Hepatocyte (in vitro differentiated cells): ENCODE data around the gene TCF7L1. TPM values are rescaled to one million over a fixed set of nuclear protein-coding genes. Genes with fewer than 3 reads are reported as not detected.
A peak's percentile ranks its signal among the peaks of the same experiment; 100 is the strongest.

Experiments used
- DNase-seq: peaks from one replicate; pipeline ENCODE4 v3.0.0-alpha.2; 2016; ENCODE audit warnings: low spot score
- H2AFZ ChIP-seq: fragments of 200-600 bp; sonication (generic); 2 replicates; pipeline ENCODE4 v1.6.0; 2016; ENCODE audit warnings: antibody characterized with exemption, mild to moderate bottlenecking
- H3K27ac ChIP-seq: fragments of 200-600 bp; sonication (generic); 2 replicates; pipeline ENCODE4 v1.5.1; 2016; ENCODE audit warnings: mild to moderate bottlenecking
- H3K27me3 ChIP-seq: fragments of 200-600 bp; sonication (generic); 2 replicates; pipeline ENCODE4 v1.6.1; 2016
- H3K36me3 ChIP-seq: fragments of 200-600 bp; sonication (generic); replicated peaks from 2 replicates; pipeline ENCODE4 v1.5.1; 2016; ENCODE audit warnings: low read depth; ENCODE audit not compliant: insufficient read depth
- H3K4me1 ChIP-seq: fragments of 200-600 bp; sonication (generic); 2 replicates; pipeline ENCODE4 v1.5.1; 2016; ENCODE audit warnings: mild to moderate bottlenecking, moderate library complexity; ENCODE audit not compliant: insufficient read depth
- H3K4me2 ChIP-seq: fragments of 200-600 bp; sonication (generic); 2 replicates; pipeline ENCODE4 v1.6.0; 2016
- H3K4me3 ChIP-seq: fragments of 200-600 bp; sonication (generic); 2 replicates; pipeline ENCODE4 v1.5.1; 2016; ENCODE audit warnings: mild to moderate bottlenecking
- H3K79me2 ChIP-seq: fragments of 200-600 bp; sonication (generic); 2 replicates; pipeline ENCODE4 v1.6.0; 2017; ENCODE audit warnings: mild to moderate bottlenecking
- H3K9me2 ChIP-seq: fragments of 200-600 bp; sonication (generic); replicated peaks from 2 replicates; pipeline ENCODE4 v1.6.0; 2017; ENCODE audit warnings: mild to moderate bottlenecking; ENCODE audit not compliant: insufficient read depth
- H3K9me3 ChIP-seq: fragments of 200-600 bp; sonication (generic); 2 replicates; pipeline ENCODE4 v1.5.1; 2016; ENCODE audit warnings: low read depth, mild to moderate bottlenecking
- H4K20me1 ChIP-seq: fragments of 200-600 bp; sonication (generic); 2 replicates; pipeline ENCODE4 v1.6.0; 2016; ENCODE audit warnings: mild to moderate bottlenecking; ENCODE audit not compliant: insufficient read depth, poor library complexity, severe bottlenecking
- EZH2 ChIP-seq: fragments of 200-600 bp; sonication (generic); IDR thresholded peaks from 2 replicates; pipeline ENCODE4 v1.6.1; 2016; ENCODE audit warnings: antibody characterized with exemption, mild to moderate bottlenecking, borderline replicate concordance
- EZH2phosphoT487 ChIP-seq: fragments of 200-600 bp; sonication (generic); IDR thresholded peaks from one replicate; pipeline ENCODE4 v1.6.1; 2018; ENCODE audit warnings: antibody characterized with exemption, mild to moderate bottlenecking, low read depth, moderate library complexity; ENCODE audit not compliant: unreplicated experiment, severe bottlenecking
- WGBS: methylation state at CpG from one replicate; pipeline ENCODE4 v1.1.6; 2016; ENCODE audit warnings: low lambda C conversion rate; ENCODE audit errors: missing lambda C conversion rate; 5-methylcytosine and 5-hydroxymethylcytosine counted together
- polyA plus RNA-seq: library from polyadenylated mRNA; unstranded; fragments of >200 nt; fragmentation: Nextera tagmentation; extraction: Ambion mirVana; gene quantifications from 2 replicates; pipeline ENCODE4 v1.2.1, GENCODE V29; 2016
- total RNA-seq: library from RNA; depleted of rRNA; stranded (reverse); fragments of >200 nt; gene quantifications from 2 replicates; pipeline ENCODE4 v1.2.3, GENCODE V29; 2014
- TF ChIP-seq, protein P1 (sequence below): fragments of 200-600 bp; sonication (generic); IDR thresholded peaks from 2 replicates; pipeline ENCODE4 v1.5.1; 2016; ENCODE audit warnings: antibody characterized with exemption, mild to moderate bottlenecking; ENCODE audit not compliant: poor library complexity

TCF7L1 gene
- total and polyA plus RNA-seq, 2 experiments from 2014 or later: 3.7 to 20.6 TPM

DNA sequence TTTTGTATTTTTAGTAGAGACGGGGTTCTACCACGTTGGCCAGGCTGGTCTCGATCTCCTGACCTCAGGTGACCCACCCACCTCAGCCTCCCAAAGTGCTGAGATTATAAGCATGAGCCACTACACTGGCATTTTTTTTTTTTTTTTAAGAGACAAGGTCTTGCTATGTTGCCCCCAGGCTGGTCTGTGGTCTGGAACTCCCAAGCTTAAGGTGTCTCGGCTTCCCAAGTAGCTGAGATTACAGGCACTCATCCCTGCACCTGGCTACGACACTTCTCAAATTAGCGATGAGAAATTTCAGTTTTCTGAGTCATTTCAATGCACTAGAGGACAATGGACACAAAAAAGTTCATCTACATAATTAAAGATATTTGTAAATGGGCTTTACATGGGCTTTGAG, 36.6 kb upstream of the TCF7L1 start:
- Histone ChIP-seq H3K27ac (no peak overlapping the region), H4K20me1 (no peaks in the 10 kb centered on the region), H3K4me3 (no peak overlapping the region), H3K79me2 (no peaks in the 10 kb centered on the region), H3K9me3 (no peaks in the 10 kb centered on the region), H2AFZ (no peak overlapping the region), H3K9me2 (no peaks in the 10 kb centered on the region), H3K36me3 (no peaks in the 10 kb centered on the region), H3K27me3 (no peaks in the 10 kb centered on the region), H3K4me1 (no peaks in the 10 kb centered on the region), H3K4me2 (no peak overlapping the region)
- no peak for DNase-seq
- WGBS: 66% methylated on average over 6 of the region's 6 CpGs
- no peak for TF ChIP-seq EZH2
- TF ChIP-seq, protein P1, sequence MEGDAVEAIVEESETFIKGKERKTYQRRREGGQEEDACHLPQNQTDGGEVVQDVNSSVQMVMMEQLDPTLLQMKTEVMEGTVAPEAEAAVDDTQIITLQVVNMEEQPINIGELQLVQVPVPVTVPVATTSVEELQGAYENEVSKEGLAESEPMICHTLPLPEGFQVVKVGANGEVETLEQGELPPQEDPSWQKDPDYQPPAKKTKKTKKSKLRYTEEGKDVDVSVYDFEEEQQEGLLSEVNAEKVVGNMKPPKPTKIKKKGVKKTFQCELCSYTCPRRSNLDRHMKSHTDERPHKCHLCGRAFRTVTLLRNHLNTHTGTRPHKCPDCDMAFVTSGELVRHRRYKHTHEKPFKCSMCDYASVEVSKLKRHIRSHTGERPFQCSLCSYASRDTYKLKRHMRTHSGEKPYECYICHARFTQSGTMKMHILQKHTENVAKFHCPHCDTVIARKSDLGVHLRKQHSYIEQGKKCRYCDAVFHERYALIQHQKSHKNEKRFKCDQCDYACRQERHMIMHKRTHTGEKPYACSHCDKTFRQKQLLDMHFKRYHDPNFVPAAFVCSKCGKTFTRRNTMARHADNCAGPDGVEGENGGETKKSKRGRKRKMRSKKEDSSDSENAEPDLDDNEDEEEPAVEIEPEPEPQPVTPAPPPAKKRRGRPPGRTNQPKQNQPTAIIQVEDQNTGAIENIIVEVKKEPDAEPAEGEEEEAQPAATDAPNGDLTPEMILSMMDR: no peak

- Histone ChIP-seq H3K4me2 (no peak overlapping the region), H3K36me3 (no peaks in the 10 kb centered on the region), H3K27me3 (no peaks in the 10 kb centered on the region), H3K4me3 (no peak overlapping the region), H3K4me1 (no peaks in the 10 kb centered on the region), H3K79me2 (no peaks in the 10 kb centered on the region), H3K9me2 (no peaks in the 10 kb centered on the region), H4K20me1 (no peaks in the 10 kb centered on the region), H3K9me3 (no peaks in the 10 kb centered on the region), H2AFZ (no peak overlapping the region), H3K27ac (no peak overlapping the region)
- 86% methylated on average over 1 of the region's 1 CpG for WGBS
- TF ChIP-seq EZH2phosphoT487: no peak
- TF ChIP-seq, protein P1: no peak
- no peak for TF ChIP-seq EZH2
- DNase-seq: no peak
Observed at GRCh38 chr2:85104228-85104627, 29.0 kb upstream of the TCF7L1 start.

DNA sequence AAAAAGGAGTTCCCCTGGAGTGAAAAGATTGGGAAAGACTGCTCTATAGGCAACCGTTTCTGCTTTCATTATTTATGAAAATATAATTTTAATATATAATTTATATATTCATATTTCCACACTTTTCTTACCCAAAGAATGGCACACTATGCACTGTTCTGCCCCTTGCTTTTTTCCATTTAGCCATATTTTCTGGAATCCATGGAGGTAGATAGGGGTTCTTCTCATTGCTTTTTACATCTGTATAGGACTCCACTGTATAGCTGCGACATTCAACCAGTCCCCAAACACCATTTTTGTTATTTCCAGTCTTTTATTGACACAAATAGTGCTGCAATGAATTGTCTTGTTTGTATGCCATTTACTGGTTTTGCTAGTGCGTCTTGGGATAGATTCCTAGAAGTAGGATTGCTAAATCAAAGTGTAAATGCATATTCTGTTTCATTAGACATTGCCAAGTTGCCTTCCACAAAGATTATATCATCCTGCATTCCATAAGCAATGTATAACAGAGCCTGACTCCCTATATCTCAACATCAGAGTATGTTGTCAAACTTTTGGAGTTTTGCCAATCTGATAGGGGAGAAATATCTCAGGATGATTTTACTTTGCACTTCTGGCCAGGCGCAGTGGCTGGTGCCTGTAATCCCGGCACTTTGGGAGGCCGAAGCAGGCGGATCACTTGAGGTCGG, 26.6 kb upstream of the TCF7L1 start:
- H2AFZ ChIP-seq: no peak overlapping the region
- no peak overlapping the region for H3K4me2 ChIP-seq
- H4K20me1 ChIP-seq: no peaks in the 10 kb centered on the region
- no peak overlapping the region for H3K27ac ChIP-seq
- no peak overlapping the region for H3K4me3 ChIP-seq
- H3K36me3 ChIP-seq: no peaks in the 10 kb centered on the region
- H3K27me3 ChIP-seq: no peaks in the 10 kb centered on the region
- H3K79me2 ChIP-seq: no peaks in the 10 kb centered on the region
- 71% methylated on average over 8 of the region's 8 CpGs for WGBS
- no peaks in the 10 kb centered on the region for H3K9me2 ChIP-seq
- H3K4me1 ChIP-seq: no peaks in the 10 kb centered on the region
- peak; percentile 19 for DNase-seq
- TF ChIP-seq, protein P1: no peak
- TF ChIP-seq EZH2phosphoT487 (no peak), EZH2 (no peak)
- no peaks in the 10 kb centered on the region for H3K9me3 ChIP-seq
